HepG2 (cell line): ENCODE data around the gene MARS1. TPM values are rescaled to one million over a fixed set of nuclear protein-coding genes. Genes with fewer than 3 reads are reported as not detected.

Source experiments
- ATAC-seq: fragments of 200-7000 bp; cut with Tn5 transposase; 3 replicates; pipeline ENCODE4 v1.9.1; 2020; ENCODE audit warnings: mild to moderate bottlenecking, moderate library complexity
- BruUV-seq: library from RNA; stranded (reverse); fragments of 400-500 nt; replicated peaks from 2 replicates; lab custom pipeline; 2021; lab: Mats Ljungman, UMichigan
- CTCF ChIA-PET: fragments of 300-600 bp; formaldehyde crosslinking; extraction: SDS; loops from one replicate; lab custom pipeline; 2021; ENCODE audit warnings: low total read pairs, inconsistent platforms, low intra/inter-chr PET ratio; lab: Yijun Ruan, JAX
- POLR2A ChIA-PET: fragments of 350-600 bp; sonication (Branson Sonifier 250); formaldehyde crosslinking; loops from one replicate; lab custom pipeline; 2020; ENCODE audit warnings: antibody characterized with exemption, inconsistent platforms; lab: Yijun Ruan, JAX
- DNase-seq: peaks from one replicate; pipeline ENCODE4 v3.0.0-alpha.2; 2015; ENCODE audit warnings: low spot score
- FAIRE-seq: peaks from 3 replicates; lab custom pipeline; 2011; peaks lifted over from hg19 to GRCh38; lab: Jason Lieb, UNC
- H2AFZ ChIP-seq: one replicate; pipeline ENCODE4 v1.6.1; 2011; ENCODE audit warnings: low read length, inconsistent platforms
- H3K27ac ChIP-seq: fragments of 300-600 bp; 3 replicates; pipeline ENCODE4 v1.8.0; 2011; ENCODE audit warnings: mixed run types, mild to moderate bottlenecking, mixed read lengths, low read length, inconsistent platforms; ENCODE audit not compliant: insufficient read depth; ENCODE audit errors: extremely low read length
- H3K27me3 ChIP-seq, 2 experiments: fragments of 200-600 bp in 1 of 2; 2 replicates in 1 of 2; 3 replicates in 1 of 2; pipeline versions ENCODE4 v1.6.0 to v1.8.0; 2011; ENCODE audit warnings: low read length in 2 of 2, mild to moderate bottlenecking in 2 of 2, moderate library complexity in 2 of 2, inconsistent platforms in 1 of 2; ENCODE audit not compliant: insufficient read depth in 2 of 2, control insufficient read depth in 1 of 2
- H3K36me3 ChIP-seq, 2 experiments: fragments of 200-600 bp in 1 of 2; replicated peaks in 1 of 2; 2 replicates in 1 of 2; 3 replicates in 1 of 2; pipeline versions ENCODE4 v1.5.1 to v1.8.0; 2011; ENCODE audit warnings: low read length in 2 of 2, inconsistent platforms in 1 of 2; ENCODE audit not compliant: insufficient read depth in 2 of 2, control insufficient read depth in 1 of 2
- H3K4me1 ChIP-seq: 2 replicates; pipeline ENCODE4 v1.5.1; 2012; ENCODE audit warnings: low read length, inconsistent platforms; ENCODE audit not compliant: insufficient read depth
- H3K4me2 ChIP-seq: 2 replicates; pipeline ENCODE4 v1.6.0; 2011; ENCODE audit warnings: low read depth, low read length, inconsistent platforms
- H3K4me3 ChIP-seq, 3 experiments: fragments of 200-600 bp in 1 of 3; sonication (generic), shearing (Covaris generic) in 1 of 3; replicated peaks in 1 of 3; 2 replicates each; pipeline ENCODE4 v1.5.1; 2011 to 2016; ENCODE audit warnings: low read length in 3 of 3, inconsistent platforms in 2 of 3, low read depth in 2 of 3, mild to moderate bottlenecking in 2 of 3, control low read depth in 1 of 3, mixed read lengths in 1 of 3; ENCODE audit not compliant: insufficient read depth in 1 of 3
- H3K79me2 ChIP-seq: one replicate; pipeline ENCODE4 v1.6.1; 2011; ENCODE audit warnings: low read length, inconsistent platforms; ENCODE audit not compliant: insufficient read depth
- H3K9ac ChIP-seq: 2 replicates; pipeline ENCODE4 v1.6.0; 2011; ENCODE audit warnings: mild to moderate bottlenecking, low read depth, low read length, inconsistent platforms; ENCODE audit not compliant: insufficient read depth
- H3K9me3 ChIP-seq: 2 replicates; pipeline ENCODE4 v1.5.1; 2012; ENCODE audit warnings: mild to moderate bottlenecking, low read length
- H4K20me1 ChIP-seq: 2 replicates; pipeline ENCODE4 v1.6.0; 2011; ENCODE audit warnings: inconsistent platforms, mild to moderate bottlenecking, low read length, moderate library complexity; ENCODE audit not compliant: insufficient read depth
- CREB1 ChIP-seq, 2 experiments: fragments of 450-650 bp in 1 of 2; IDR thresholded peaks; 2 replicates each; pipeline ENCODE4 v1.6.1; 2016 to 2017; ENCODE audit warnings: control low read depth in 1 of 2, mild to moderate bottlenecking in 1 of 2, missing compliant biosample characterization in 1 of 2, missing genetic modification characterization in 1 of 2
- MTF2 ChIP-seq: sonication (generic); formaldehyde crosslinking; IDR thresholded peaks from 2 replicates; pipeline ENCODE4 v1.5.0; 2020; ENCODE audit warnings: missing genetic modification reagents, borderline replicate concordance
- PATZ1 ChIP-seq: sonication (generic); formaldehyde crosslinking; IDR thresholded peaks from 2 replicates; pipeline ENCODE4 v1.4.0; 2020; ENCODE audit warnings: missing genetic modification reagents
- TFAP4 ChIP-seq: sonication (generic); IDR thresholded peaks from 2 replicates; pipeline ENCODE4 v1.6.1; 2016; ENCODE audit warnings: low read depth, borderline replicate concordance
- TGIF2 ChIP-seq: IDR thresholded peaks from 2 replicates; pipeline ENCODE4 v1.6.1; 2016; ENCODE audit warnings: control low read depth, missing compliant biosample characterization
- ZNF121 ChIP-seq: sonication (generic); formaldehyde crosslinking; IDR thresholded peaks from 2 replicates; pipeline ENCODE4 v1.5.0; 2020; ENCODE audit warnings: mild to moderate bottlenecking, missing genetic modification reagents
- ZNF652 ChIP-seq: IDR thresholded peaks from 2 replicates; pipeline ENCODE4 v1.6.1; 2016; ENCODE audit warnings: low read depth, borderline replicate concordance
- WGBS: methylation state at CpG from one replicate; pipeline ENCODE4 v1.1.6; 2017; ENCODE audit warnings: low lambda C conversion rate; 5-methylcytosine and 5-hydroxymethylcytosine counted together
- in situ Hi-C: cut with HindIII; loops from 2 replicates; pipeline ENCODE4 v1.10.0; 2017; ENCODE audit warnings: low pct_unique_long_range_greater_than_20kb; ENCODE audit not compliant: extremely low pct_ligation_motif_present
- intact Hi-C: fragments of 100-400 bp; cut with micrococcal nuclease; formaldehyde crosslinking; loops from one replicate; pipeline ENCODE4 v1.10.0; 2022; ENCODE audit not compliant: unreplicated experiment
- polyA plus RNA-seq, 8 experiments: library from polyadenylated mRNA; depleted of rRNA in 3 of 8; stranded (reverse) in 7 of 8; unstranded in 1 of 8; fragments of >200 nt; fragmentation: Illumina TruSeq in 4 of 8; extraction: Trizol in 4 of 8; gene quantifications; 2 replicates each; pipeline versions ENCODE4 v1.2.1 to v1.2.3, GENCODE V29; 2011 to 2016; ENCODE audit warnings: low read depth in 4 of 8, missing spikeins in 1 of 8, mixed read lengths in 1 of 8; ENCODE audit not compliant: insufficient read depth in 1 of 8
- total RNA-seq, 5 experiments: library from RNA; depleted of rRNA; stranded (reverse); fragments of >200 nt; fragmentation: Illumina TruSeq; extraction: Trizol; gene quantifications; 2 replicates each; pipeline ENCODE4 v1.2.3, GENCODE V29; 2016; ENCODE audit warnings: low read depth in 1 of 5

The MARS1 gene
- total and polyA plus RNA-seq, 2 of the 13 experiments (the other 11 are each of a cell fraction or from before 2014, with no cell fraction given), result 115 to 181 TPM

GRCh38 chr12:57461276-57461916, 26.5 kb upstream of the MARS1 start:
- H3K4me1 ChIP-seq, result peaks cover 60% of the 10 kb centered on the region
- peaks cover 4% of the 10 kb centered on the region for H3K79me2 ChIP-seq
- BruUV-seq, result no TSS peak
- peaks cover 0 to 28% of the 10 kb centered on the region in 2 experiments; a peak in 3 of 5 replicates for H3K27me3 ChIP-seq
- 3% methylated on average over 30 of the region's 32 CpGs for WGBS
- POLR2A ChIA-PET, result interaction anchor here (1.0 to 1.3 kb wide), 2 partner anchors 58 to 59 kb away, joined by 3 to 5 read pairs; no protein-coding TSS in a partner anchor
- ATAC-seq, result no peak
- no peaks in the 10 kb centered on the region for H3K36me3 ChIP-seq
- no peak overlapping the region for H3K27ac ChIP-seq
- TF ChIP-seq MTF2 (CRISPR knock-in tag), result no peak
- no peak for TF ChIP-seq TGIF2 (CRISPR knock-in tag)
- no peak for TF ChIP-seq TFAP4
- 0 out of 2 replicates have a peak, but pooled peaks have one; percentile 31 for TF ChIP-seq CREB1 (IDR thresholded peaks at IDR 0.05)
- TF ChIP-seq CREB1 (CRISPR knock-in tag; IDR thresholded peaks at IDR 0.05), result no peak
- TF ChIP-seq ZNF121 (CRISPR knock-in tag), result no peak
- peak; percentile 63; the same call in 1 of the 2 replicates for TF ChIP-seq ZNF652
- peak; percentile 51; the same call in 1 of the 2 replicates for TF ChIP-seq PATZ1
- TF ChIP-seq, all 625 proteins: peak for 3
- Histone ChIP-seq H3K4me2 (peak overlapping the region; percentile 99), H3K9me3 (no peaks in the 10 kb centered on the region), H3K9ac (peak overlapping the region; percentile 39; the same call in 1 of the 2 replicates), H3K4me3 (peak overlapping the region; percentile 53 to 94 (median 68)), H4K20me1 (no peaks in the 10 kb centered on the region), H2AFZ (no peak overlapping the region)
- FAIRE-seq (no peak), DNase-seq (no peak)
- in situ Hi-C loops, result no loop called here
- intact Hi-C loops, result no loop called here
- CTCF ChIA-PET, result interaction anchor here (1.2 kb wide), 1 partner anchor 198 kb away, joined by 4 read pairs; no protein-coding TSS in a partner anchor
